Measurements from ENCODE around the gene ABCA7.

GRCh38 chr19:1097810-1098176, 57.9 kb downstream of the ABCA7 start:
- TF ChIP-seq CTCF (IDR thresholded peaks at IDR 0.05; ENCODE audit: low read depth, low read length, missing input control) (no peak), REST (IDR thresholded peaks at IDR 0.05) (peak; percentile 24), JUND (IDR thresholded peaks at IDR 0.05) (peak; percentile 53 to 54)
